BLaER1 (cell line): ENCODE results near the gene MDM1.

Source experiments
- H3K27ac ChIP-seq: shearing (Covaris generic); formaldehyde crosslinking; 2 replicates; pipeline ENCODE4 v1.8.1; 2022
- H3K27me3 ChIP-seq: shearing (Covaris generic); formaldehyde crosslinking; 2 replicates; pipeline ENCODE4 v1.8.1; 2022
- H3K36me3 ChIP-seq: shearing (Covaris generic); formaldehyde crosslinking; 2 replicates; pipeline ENCODE4 v1.8.1; 2022
- H3K4me1 ChIP-seq: shearing (Covaris generic); formaldehyde crosslinking; 2 replicates; pipeline ENCODE4 v1.8.1; 2022
- H3K4me2 ChIP-seq: shearing (Covaris generic); formaldehyde crosslinking; 2 replicates; pipeline ENCODE4 v1.8.1; 2022
- H3K4me3 ChIP-seq: shearing (Covaris generic); formaldehyde crosslinking; 2 replicates; pipeline ENCODE4 v1.8.1; 2022
- H3K9ac ChIP-seq: shearing (Covaris generic); formaldehyde crosslinking; 2 replicates; pipeline ENCODE4 v1.8.1; 2022
- H3K9me3 ChIP-seq: shearing (Covaris generic); formaldehyde crosslinking; 2 replicates; pipeline ENCODE4 v1.8.1; 2022
- H4K20me1 ChIP-seq: shearing (Covaris generic); formaldehyde crosslinking; 2 replicates; pipeline ENCODE4 v1.8.1; 2022
- Cebpa-rat ChIP-seq: shearing (Covaris generic); IDR thresholded peaks from 2 replicates; pipeline ENCODE4 v1.8.1; 2022

MDM1 gene

GRCh38 chr12:68342966-68343365, 10.8 kb upstream of the MDM1 start:
- H3K9ac ChIP-seq = no peak overlapping the region; the same call in 1 of the 2 replicates
- H3K36me3 ChIP-seq = no peaks in the 10 kb centered on the region

DNA sequence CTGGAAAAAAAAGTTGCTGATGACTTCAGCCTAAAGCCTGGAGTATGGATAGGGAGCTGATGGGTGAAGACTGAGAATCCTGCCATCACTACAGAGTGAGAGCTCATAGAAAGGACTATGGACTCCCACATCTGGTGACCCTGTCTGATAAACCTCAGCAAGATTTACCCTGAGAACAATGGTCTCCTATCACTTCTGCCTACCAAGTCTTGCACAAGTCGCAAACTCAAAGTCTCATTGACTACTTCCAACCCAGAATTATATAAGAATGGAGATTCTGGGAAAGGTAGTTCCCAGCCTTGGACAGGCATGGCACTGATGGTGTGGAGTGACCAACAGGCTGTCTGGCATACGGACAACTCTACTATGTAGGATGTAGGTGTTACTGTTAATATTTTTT, 9.7 kb upstream of the MDM1 start:
- H3K4me1 ChIP-seq = peaks cover 28% of the 10 kb centered on the region
- H3K9me3 ChIP-seq = no peaks in the 10 kb centered on the region
- H3K27ac ChIP-seq = no peak overlapping the region
- no peak overlapping the region for H3K4me2 ChIP-seq
- H3K27me3 ChIP-seq = no peaks in the 10 kb centered on the region
- H3K4me3 ChIP-seq = no peak overlapping the region
- no peaks in the 10 kb centered on the region for H3K36me3 ChIP-seq
- no peaks in the 10 kb centered on the region for H4K20me1 ChIP-seq
- no peak overlapping the region for H3K9ac ChIP-seq
- no peak for TF ChIP-seq Cebpa-rat

More at GRCh38 chr12:68342966-68343365, 10.8 kb upstream of the MDM1 start:
- Histone ChIP-seq H3K4me1 (peaks cover 28% of the 10 kb centered on the region), H3K4me2 (peak overlapping the region; percentile 64), H4K20me1 (no peaks in the 10 kb centered on the region), H3K9me3 (no peaks in the 10 kb centered on the region), H3K27me3 (no peaks in the 10 kb centered on the region), H3K4me3 (no peak overlapping the region), H3K27ac (no peak overlapping the region)
- TF ChIP-seq Cebpa-rat = no peak

GRCh38 chr12:68340404-68341270, 8.5 kb upstream of the MDM1 start:
- TF ChIP-seq Cebpa-rat = no peak
- H3K9ac ChIP-seq = no peak overlapping the region
- H3K4me2 ChIP-seq = no peak overlapping the region
- H3K4me3 ChIP-seq = no peak overlapping the region
- H3K4me1 ChIP-seq = peaks cover 24% of the 10 kb centered on the region
- no peaks in the 10 kb centered on the region for H3K9me3 ChIP-seq
- no peaks in the 10 kb centered on the region for H3K27me3 ChIP-seq
- no peaks in the 10 kb centered on the region for H3K36me3 ChIP-seq
- no peaks in the 10 kb centered on the region for H4K20me1 ChIP-seq
- no peak overlapping the region for H3K27ac ChIP-seq

- no peak overlapping the region for H3K4me3 ChIP-seq
- no peaks in the 10 kb centered on the region for H3K9me3 ChIP-seq
- H3K4me2 ChIP-seq = no peak overlapping the region
- H3K36me3 ChIP-seq = no peaks in the 10 kb centered on the region
- peaks cover 19% of the 10 kb centered on the region for H3K4me1 ChIP-seq
- H4K20me1 ChIP-seq = no peaks in the 10 kb centered on the region
- TF ChIP-seq Cebpa-rat = no peak
- H3K27me3 ChIP-seq = no peaks in the 10 kb centered on the region
- no peak overlapping the region for H3K27ac ChIP-seq
- no peak overlapping the region for H3K9ac ChIP-seq
Measured at GRCh38 chr12:68336889-68337303, 4.7 kb upstream of the MDM1 start.

DNA sequence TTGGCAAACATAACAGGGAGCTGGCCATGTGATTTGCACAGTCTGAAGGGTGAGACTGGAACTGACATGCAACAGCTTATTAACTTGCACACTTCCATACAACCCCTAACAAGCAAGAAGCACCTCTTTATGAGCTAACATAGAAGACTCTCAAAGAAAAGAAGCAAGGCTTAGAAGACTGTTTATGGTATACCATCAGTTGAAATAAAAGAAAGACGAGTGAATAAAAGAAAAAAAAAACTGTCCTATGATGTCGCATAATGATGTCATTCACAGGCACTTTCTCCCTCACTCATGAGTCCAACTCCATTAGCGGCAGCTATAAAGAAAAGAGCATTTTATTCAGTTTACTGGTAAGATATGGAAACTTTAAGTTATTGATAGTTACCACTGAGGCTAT, 3.3 kb upstream of the MDM1 start:
- Histone ChIP-seq H4K20me1 (no peaks in the 10 kb centered on the region), H3K9ac (no peak overlapping the region; the same call in 1 of the 2 replicates), H3K4me1 (peaks cover 28% of the 10 kb centered on the region), H3K4me2 (no peak overlapping the region), H3K9me3 (no peaks in the 10 kb centered on the region), H3K36me3 (0 out of 2 replicates have a peak, but pooled peaks cover 2% of the 10 kb centered on the region), H3K27me3 (no peaks in the 10 kb centered on the region), H3K27ac (no peak overlapping the region), H3K4me3 (no peak overlapping the region)
- no peak for TF ChIP-seq Cebpa-rat

- Histone ChIP-seq H3K9me3 (no peaks in the 10 kb centered on the region), H3K27me3 (no peaks in the 10 kb centered on the region), H3K4me1 (peaks cover 36% of the 10 kb centered on the region), H3K4me3 (no peak overlapping the region), H4K20me1 (no peaks in the 10 kb centered on the region), H3K4me2 (peak overlapping the region; percentile 65), H3K36me3 (peaks cover 9% of the 10 kb centered on the region; the same call in 1 of the 2 replicates), H3K27ac (no peak overlapping the region), H3K9ac (no peak overlapping the region)
- TF ChIP-seq Cebpa-rat = no peak
Measured at GRCh38 chr12:68334132-68334531, 2.0 kb upstream of the MDM1 start.

- H4K20me1 ChIP-seq = no peaks in the 10 kb centered on the region
- no peaks in the 10 kb centered on the region for H3K27me3 ChIP-seq
- H3K9ac ChIP-seq = peak overlapping the region; percentile 71; the same call in 1 of the 2 replicates
- TF ChIP-seq Cebpa-rat = no peak
- H3K9me3 ChIP-seq = no peaks in the 10 kb centered on the region
- peak overlapping the region; percentile 78 for H3K4me3 ChIP-seq
- peaks cover 44% of the 10 kb centered on the region for H3K4me1 ChIP-seq
- peak overlapping the region; percentile 65 for H3K4me2 ChIP-seq
- H3K27ac ChIP-seq = peak overlapping the region; percentile 61
- H3K36me3 ChIP-seq = peaks cover 9% of the 10 kb centered on the region; the same call in 1 of the 2 replicates
Measured at GRCh38 chr12:68332728-68333630, 817 bp upstream of the MDM1 start.

GRCh38 chr12:68331500-68331868, 678 bp downstream of the MDM1 start:
- no peaks in the 10 kb centered on the region for H3K27me3 ChIP-seq
- no peak for TF ChIP-seq Cebpa-rat
- peaks cover 44% of the 10 kb centered on the region for H3K4me1 ChIP-seq
- no peaks in the 10 kb centered on the region for H4K20me1 ChIP-seq
- peaks cover 19% of the 10 kb centered on the region; the same call in 1 of the 2 replicates for H3K36me3 ChIP-seq
- peak overlapping the region; percentile 78 for H3K4me3 ChIP-seq
- peak overlapping the region; percentile 88 for H3K4me2 ChIP-seq
- peak overlapping the region; percentile 83 for H3K9ac ChIP-seq
- peak overlapping the region; percentile 47; the same call in 1 of the 2 replicates for H3K27ac ChIP-seq
- no peaks in the 10 kb centered on the region for H3K9me3 ChIP-seq

GRCh38 chr12:68327896-68328295, 4.3 kb downstream of the MDM1 start:
- no peak for TF ChIP-seq Cebpa-rat
- Histone ChIP-seq H3K9me3 (no peaks in the 10 kb centered on the region), H3K27me3 (no peaks in the 10 kb centered on the region), H3K27ac (no peak overlapping the region), H3K9ac (no peak overlapping the region; the same call in 1 of the 2 replicates), H3K4me1 (peaks cover 32% of the 10 kb centered on the region), H3K4me2 (no peak overlapping the region), H4K20me1 (no peaks in the 10 kb centered on the region), H3K36me3 (peaks cover 27% of the 10 kb centered on the region), H3K4me3 (no peak overlapping the region)
